Stomach smooth muscle (tissue), 2 donors: ENCODE results near the gene NPW.

Source experiments
- H3K27ac ChIP-seq: one replicate; pipeline ENCODE4 v1.7.0; 2013; ENCODE audit warnings: mild to moderate bottlenecking, low read length, inconsistent platforms
- H3K27me3 ChIP-seq, 2 donors: one replicate each; pipeline ENCODE4 v1.7.0; 2013; ENCODE audit warnings: low read length in 2 of 2; ENCODE audit not compliant: insufficient read depth in 2 of 2, control insufficient read depth in 1 of 2
- H3K36me3 ChIP-seq, 2 donors: one replicate each; pipeline ENCODE4 v1.7.0; 2013; ENCODE audit warnings: low read length in 2 of 2; ENCODE audit not compliant: control insufficient read depth in 2 of 2, insufficient read depth in 2 of 2
- H3K4me1 ChIP-seq: one replicate; pipeline ENCODE4 v1.7.0; 2013; ENCODE audit warnings: low read length; ENCODE audit not compliant: control insufficient read depth, insufficient read depth
- H3K4me3 ChIP-seq, 2 donors: one replicate each; pipeline ENCODE4 v1.7.0; 2013; ENCODE audit warnings: low read length in 2 of 2
- H3K9ac ChIP-seq, 2 donors: one replicate each; pipeline ENCODE4 v1.7.0; 2013; ENCODE audit warnings: low read length in 2 of 2, mild to moderate bottlenecking in 1 of 2
- H3K9me3 ChIP-seq, 2 donors: one replicate each; pipeline ENCODE4 v1.7.0; 2013; ENCODE audit warnings: low read length in 2 of 2; ENCODE audit not compliant: control insufficient read depth in 2 of 2
- donor health status: healthy.
- donor health status: Pancreatic carcinoma.

NPW gene

GRCh38 chr16:2060346-2060745, 40.8 kb downstream of the NPW start:
- H3K36me3 ChIP-seq, result peaks cover 19 to 42% of the 10 kb centered on the region in 2 donors
- no peak overlapping the region for H3K27ac ChIP-seq
- H3K4me1 ChIP-seq, result peaks cover 2% of the 10 kb centered on the region
- no peaks in the 10 kb centered on the region for H3K27me3 ChIP-seq
- no peak overlapping the region for H3K9ac ChIP-seq
- no peak overlapping the region for H3K4me3 ChIP-seq
- no peaks in the 10 kb centered on the region for H3K9me3 ChIP-seq

GRCh38 chr16:2061023-2061422, 41.4 kb downstream of the NPW start:
- Histone ChIP-seq H3K4me3 (no peak overlapping the region), H3K9ac (no peak overlapping the region), H3K9me3 (no peaks in the 10 kb centered on the region), H3K36me3 (peaks cover 22 to 48% of the 10 kb centered on the region in 2 donors), H3K27ac (no peak overlapping the region), H3K4me1 (peaks cover 2% of the 10 kb centered on the region), H3K27me3 (no peaks in the 10 kb centered on the region)

- no peaks in the 10 kb centered on the region for H3K27me3 ChIP-seq
- no peak overlapping the region for H3K27ac ChIP-seq
- H3K9me3 ChIP-seq, result no peaks in the 10 kb centered on the region
- H3K36me3 ChIP-seq, result peaks cover 24 to 48% of the 10 kb centered on the region in 2 donors
- no peak overlapping the region for H3K9ac ChIP-seq
- no peak overlapping the region for H3K4me3 ChIP-seq
- peaks cover 2% of the 10 kb centered on the region for H3K4me1 ChIP-seq
Measured at GRCh38 chr16:2061526-2061925, 41.9 kb downstream of the NPW start.

GRCh38 chr16:2062801-2063200, 43.2 kb downstream of the NPW start:
- Histone ChIP-seq H3K36me3 (peaks cover 20 to 48% of the 10 kb centered on the region in 2 donors), H3K9me3 (no peaks in the 10 kb centered on the region), H3K27me3 (no peaks in the 10 kb centered on the region), H3K9ac (no peak overlapping the region), H3K27ac (no peak overlapping the region), H3K4me3 (no peak overlapping the region), H3K4me1 (no peaks in the 10 kb centered on the region)

GRCh38 chr16:2063861-2064260, 44.3 kb downstream of the NPW start:
- Histone ChIP-seq H3K9me3 (no peaks in the 10 kb centered on the region), H3K27ac (no peak overlapping the region), H3K36me3 (peaks cover 27 to 42% of the 10 kb centered on the region in 2 donors), H3K4me1 (no peaks in the 10 kb centered on the region), H3K9ac (no peak overlapping the region), H3K4me3 (no peak overlapping the region), H3K27me3 (no peaks in the 10 kb centered on the region)

- Histone ChIP-seq H3K36me3 (peaks cover 27 to 44% of the 10 kb centered on the region in 2 donors), H3K9ac (no peak overlapping the region), H3K4me1 (no peaks in the 10 kb centered on the region), H3K27me3 (no peaks in the 10 kb centered on the region), H3K9me3 (no peaks in the 10 kb centered on the region), H3K27ac (no peak overlapping the region), H3K4me3 (no peak overlapping the region)
Measured at GRCh38 chr16:2064368-2064945, 44.9 kb downstream of the NPW start.

GRCh38 chr16:2066139-2066538, 46.6 kb downstream of the NPW start:
- no peaks in the 10 kb centered on the region for H3K9me3 ChIP-seq
- no peak overlapping the region for H3K9ac ChIP-seq
- H3K4me3 ChIP-seq, result no peak overlapping the region
- H3K27ac ChIP-seq, result no peak overlapping the region
- H3K4me1 ChIP-seq, result no peaks in the 10 kb centered on the region
- peaks cover 22 to 39% of the 10 kb centered on the region in 2 donors for H3K36me3 ChIP-seq
- no peaks in the 10 kb centered on the region for H3K27me3 ChIP-seq
